B cell (primary cell): ENCODE measurements around the gene ST6GALNAC5. TPM values are rescaled to one million over a fixed set of nuclear protein-coding genes. Genes with fewer than 3 reads are reported as not detected.

ENCODE experiments used
- ATAC-seq: fragments of 200-7000 bp; cut with Tn5 transposase; one replicate; pipeline ENCODE4 v1.10.0; 2021; ENCODE audit warnings: low read depth, mild to moderate bottlenecking, moderate number of reproducible peaks, moderate library complexity
- CTCF ChIA-PET: fragments of 350-600 bp; sonication (Branson Sonifier 250); formaldehyde crosslinking; loops from one replicate; lab custom pipeline; 2021; ENCODE audit warnings: antibody characterized with exemption, inconsistent platforms; lab: Charles Lee
- POLR2A ChIA-PET: fragments of 350-600 bp; sonication (Branson Sonifier 250); formaldehyde crosslinking; loops from one replicate; lab custom pipeline; 2021; ENCODE audit warnings: antibody characterized with exemption; lab: Charles Lee
- DNase-seq: peaks from one replicate; pipeline ENCODE4 v3.0.0; 2013
- H2AFZ ChIP-seq: 2 replicates; pipeline ENCODE4 v1.6.1; 2012; ENCODE audit warnings: mild to moderate bottlenecking, low read depth, low read length; ENCODE audit not compliant: insufficient read depth, poor library complexity, severe bottlenecking
- H3K27ac ChIP-seq, 2 donors: 1 replicate in 1 of 2; 2 replicates in 1 of 2; pipeline ENCODE4 v1.5.1; 2012 to 2013; ENCODE audit warnings: low read length in 2 of 2, mild to moderate bottlenecking in 2 of 2, moderate library complexity in 1 of 2
- H3K27me3 ChIP-seq, 4 experiments: fragments of 200-600 bp in 1 of 4; sonication (generic) in 1 of 4; replicated peaks in 1 of 4; 1 replicate in 2 of 4; 2 replicates in 2 of 4; pipeline versions ENCODE4 v1.6.1 to v1.7.0; 2013 to 2016; ENCODE audit warnings: low read length in 3 of 4, mild to moderate bottlenecking in 2 of 4, mixed read lengths in 1 of 4, moderate library complexity in 1 of 4; ENCODE audit not compliant: insufficient read depth in 4 of 4, control insufficient read depth in 3 of 4; ENCODE audit errors: control extremely low read depth in 1 of 4
- H3K36me3 ChIP-seq, 2 experiments: replicated peaks in 1 of 2; 1 replicate in 1 of 2; 2 replicates in 1 of 2; pipeline versions ENCODE4 v1.6.1 to v1.7.1; 2013; ENCODE audit warnings: low read length in 1 of 2; ENCODE audit not compliant: insufficient read depth in 2 of 2, control insufficient read depth in 1 of 2; ENCODE audit errors: control extremely low read depth in 1 of 2, extremely low read depth in 1 of 2
- H3K4me1 ChIP-seq, 2 donors: fragments of 200-600 bp in 1 of 2; sonication (generic) in 1 of 2; 1 replicate in 1 of 2; 2 replicates in 1 of 2; pipeline versions ENCODE4 v1.5.1 to v1.6.1; 2013 to 2017; ENCODE audit warnings: low read length in 2 of 2; ENCODE audit not compliant: control insufficient read depth in 2 of 2, insufficient read depth in 2 of 2
- H3K4me2 ChIP-seq: replicated peaks from 2 replicates; pipeline ENCODE3; 2012; ENCODE audit warnings: mild to moderate bottlenecking, low read depth, low read length; ENCODE audit not compliant: poor library complexity, severe bottlenecking
- H3K4me3 ChIP-seq, 5 experiments: fragments of 200-600 bp in 1 of 5; sonication (generic) in 1 of 5; 1 replicate in 3 of 5; 2 replicates in 2 of 5; pipeline versions ENCODE4 v1.5.1 to v1.7.0; 2011 to 2016; ENCODE audit warnings: low read length in 4 of 5, mild to moderate bottlenecking in 4 of 5, low read depth in 2 of 5, control low read depth in 1 of 5, moderate library complexity in 1 of 5; ENCODE audit not compliant: insufficient read depth in 1 of 5; ENCODE audit errors: control extremely low read depth in 1 of 5, extremely low read depth in 1 of 5
- H3K79me2 ChIP-seq: fragments of 200-600 bp; sonication (generic); one replicate; pipeline ENCODE4 v1.6.0; 2016; ENCODE audit warnings: low read length; ENCODE audit not compliant: control insufficient read depth, insufficient read depth
- H3K9ac ChIP-seq: fragments of 200-600 bp; sonication (generic); 2 replicates; pipeline ENCODE4 v1.6.1; 2017; ENCODE audit warnings: mild to moderate bottlenecking, low read length, moderate library complexity
- H3K9me3 ChIP-seq, 3 donors: one replicate each; pipeline versions ENCODE4 v1.6.1 to v1.7.1; 2013; ENCODE audit warnings: low read length in 2 of 3; ENCODE audit not compliant: control insufficient read depth in 2 of 3, insufficient read depth in 1 of 3; ENCODE audit errors: control extremely low read depth in 1 of 3
- H4K20me1 ChIP-seq: 2 replicates; pipeline ENCODE4 v1.6.0; 2012; ENCODE audit warnings: mild to moderate bottlenecking, low read length; ENCODE audit not compliant: insufficient read depth, control insufficient read depth, poor library complexity, severe bottlenecking
- H3K27ac Mint-ChIP-seq: one replicate; pipeline ENCODE4 v1.8.0; 2021; ENCODE audit warnings: mixed read lengths
- H3K27me3 Mint-ChIP-seq: one replicate; pipeline ENCODE4 v1.8.0; 2021; ENCODE audit warnings: mixed read lengths
- H3K4me1 Mint-ChIP-seq: one replicate; pipeline ENCODE4 v1.8.0; 2021; ENCODE audit warnings: mixed read lengths
- H3K4me3 Mint-ChIP-seq: one replicate; pipeline ENCODE4 v1.8.0; 2021; ENCODE audit warnings: mixed read lengths
- H3K9me3 Mint-ChIP-seq: one replicate; pipeline ENCODE4 v1.8.0; 2022; ENCODE audit warnings: mixed read lengths; ENCODE audit not compliant: insufficient read depth
- CTCF ChIP-seq: fragments of 200-600 bp; IDR thresholded peaks from one replicate; pipeline ENCODE4 v1.8.0; 2022; ENCODE audit warnings: antibody characterized with exemption, mild to moderate bottlenecking
- EZH2 ChIP-seq: IDR thresholded peaks from 2 replicates; pipeline ENCODE4 v1.6.1; 2012; ENCODE audit warnings: borderline replicate concordance, low read depth, mild to moderate bottlenecking, moderate library complexity, low read length; ENCODE audit not compliant: insufficient read depth, poor library complexity, severe bottlenecking
- WGBS: methylation state at CpG from one replicate; pipeline ENCODE4 v1.1.5; 2013; ENCODE audit warnings: missing lambda C conversion rate; ENCODE audit not compliant: insufficient coverage; 5-methylcytosine and 5-hydroxymethylcytosine counted together
- intact Hi-C: fragments of 100-400 bp; cut with micrococcal nuclease; formaldehyde crosslinking; loops from one replicate; pipeline ENCODE4 v1.10.0; 2022
- polyA plus RNA-seq: library from polyadenylated mRNA; depleted of rRNA; stranded (reverse); fragments of >200 nt; gene quantifications from 2 replicates; pipeline ENCODE4 v1.2.3, GENCODE V29; 2012
- total RNA-seq, 2 donors: library from RNA; stranded (reverse); fragments of 120-200 nt in 1 of 2; gene quantifications; 1 replicate in 1 of 2; 2 replicates in 1 of 2; pipeline versions ENCODE4 v1.2.3 to v1.2.4, GENCODE V29; 2013 to 2022

Gene ST6GALNAC5
- total and polyA plus RNA-seq, 2 donors (not counting 1 experiment from before 2014, with no cell fraction given) = not detected

- no peak for DNase-seq
- no CpG with 5 or more reads among the region's 2 CpGs for WGBS
Measured at GRCh38 chr1:76833856-76834255, 33.4 kb upstream of the ST6GALNAC5 start.

GRCh38 chr1:76835203-76835602, 32.1 kb upstream of the ST6GALNAC5 start:
- ChIA-PET CTCF (no interaction called here), POLR2A (no interaction called here)
- Histone ChIP-seq H3K79me2 (no peaks in the 10 kb centered on the region), H4K20me1 (no peaks in the 10 kb centered on the region), H3K27me3 (no peaks in the 10 kb centered on the region), H3K4me2 (no peak overlapping the region), H3K4me3 (no peak overlapping the region), H3K4me1 (no peaks in the 10 kb centered on the region), H2AFZ (no peak overlapping the region), H3K27ac (no peak overlapping the region), H3K9me3 (no peaks in the 10 kb centered on the region), H3K9ac (no peak overlapping the region), H3K36me3 (no peaks in the 10 kb centered on the region)
- Mint-ChIP-seq H3K4me3 (no peak overlapping the region), H3K27me3 (no peaks in the 10 kb centered on the region), H3K4me1 (no peaks in the 10 kb centered on the region), H3K9me3 (no peaks in the 10 kb centered on the region), H3K27ac (no peak overlapping the region)
- no peak for DNase-seq
- no peak for TF ChIP-seq CTCF
- no peak for TF ChIP-seq EZH2
- no peak for ATAC-seq
- intact Hi-C loops = no loop called here

More at GRCh38 chr1:76833856-76834255, 33.4 kb upstream of the ST6GALNAC5 start:
- H3K9me3 ChIP-seq = no peaks in the 10 kb centered on the region
- Mint-ChIP-seq H3K27me3 (no peaks in the 10 kb centered on the region), H3K9me3 (no peaks in the 10 kb centered on the region), H3K4me3 (no peak overlapping the region), H3K4me1 (no peaks in the 10 kb centered on the region), H3K27ac (no peak overlapping the region)
- no peak overlapping the region for H3K27ac ChIP-seq
- no peak overlapping the region for H3K9ac ChIP-seq
- no peak overlapping the region for H2AFZ ChIP-seq
- no peaks in the 10 kb centered on the region for H3K36me3 ChIP-seq
- H3K4me2 ChIP-seq = no peak overlapping the region
- no peaks in the 10 kb centered on the region for H3K79me2 ChIP-seq
- no peaks in the 10 kb centered on the region for H3K27me3 ChIP-seq
- CTCF ChIA-PET = no interaction called here
- no peaks in the 10 kb centered on the region for H3K4me1 ChIP-seq
- intact Hi-C loops = no loop called here
- TF ChIP-seq CTCF (no peak), EZH2 (no peak)
- no peak for ATAC-seq
- no peak overlapping the region for H3K4me3 ChIP-seq
- no peaks in the 10 kb centered on the region for H4K20me1 ChIP-seq
- POLR2A ChIA-PET = no interaction called here
